GM12865 (cell line): ENCODE data around the gene GULP1.

ENCODE experiments used
- DNase-seq: peaks from one replicate; pipeline ENCODE4 v3.0.0; 2010; ENCODE audit warnings: low read depth
- H3K4me3 ChIP-seq: 2 replicates; pipeline ENCODE4 v1.5.1; 2011; ENCODE audit warnings: mild to moderate bottlenecking, low read depth, low read length, control low read depth
- TF ChIP-seq, protein P1 (sequence below): IDR thresholded peaks from 2 replicates; pipeline ENCODE4 v1.5.1; 2011; ENCODE audit warnings: low read length, control low read depth, low read depth, inconsistent platforms; ENCODE audit not compliant: insufficient read depth; ENCODE audit errors: missing control alignments

GULP1 gene

DNA sequence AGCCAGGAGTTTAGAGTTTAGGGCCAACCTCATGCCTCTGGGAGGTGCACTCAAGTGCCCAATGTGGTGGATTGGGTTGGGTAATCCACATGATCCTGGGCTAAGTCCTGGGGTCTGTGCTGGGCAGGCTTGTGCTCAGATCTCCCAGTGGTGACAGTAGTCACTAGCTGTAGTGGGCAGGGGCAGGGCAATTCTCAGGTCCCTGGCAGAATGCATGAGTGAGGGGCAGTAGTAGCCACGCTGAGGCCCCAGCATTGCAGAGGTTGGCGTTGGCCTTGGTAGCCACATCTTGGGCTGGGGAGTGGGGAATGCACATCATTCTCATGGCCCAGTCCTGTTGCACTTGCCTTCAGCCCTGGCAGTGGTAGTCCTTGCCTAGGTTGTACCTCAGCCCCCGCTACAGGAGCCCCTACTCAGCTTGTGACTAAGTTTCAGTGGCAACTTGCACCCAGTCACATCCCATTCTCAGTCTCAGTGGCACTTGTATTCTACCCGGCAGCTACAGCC lies 269.9 kb downstream of the GULP1 start:
- no peak for DNase-seq
- no peak overlapping the region for H3K4me3 ChIP-seq
- TF ChIP-seq, protein P1, sequence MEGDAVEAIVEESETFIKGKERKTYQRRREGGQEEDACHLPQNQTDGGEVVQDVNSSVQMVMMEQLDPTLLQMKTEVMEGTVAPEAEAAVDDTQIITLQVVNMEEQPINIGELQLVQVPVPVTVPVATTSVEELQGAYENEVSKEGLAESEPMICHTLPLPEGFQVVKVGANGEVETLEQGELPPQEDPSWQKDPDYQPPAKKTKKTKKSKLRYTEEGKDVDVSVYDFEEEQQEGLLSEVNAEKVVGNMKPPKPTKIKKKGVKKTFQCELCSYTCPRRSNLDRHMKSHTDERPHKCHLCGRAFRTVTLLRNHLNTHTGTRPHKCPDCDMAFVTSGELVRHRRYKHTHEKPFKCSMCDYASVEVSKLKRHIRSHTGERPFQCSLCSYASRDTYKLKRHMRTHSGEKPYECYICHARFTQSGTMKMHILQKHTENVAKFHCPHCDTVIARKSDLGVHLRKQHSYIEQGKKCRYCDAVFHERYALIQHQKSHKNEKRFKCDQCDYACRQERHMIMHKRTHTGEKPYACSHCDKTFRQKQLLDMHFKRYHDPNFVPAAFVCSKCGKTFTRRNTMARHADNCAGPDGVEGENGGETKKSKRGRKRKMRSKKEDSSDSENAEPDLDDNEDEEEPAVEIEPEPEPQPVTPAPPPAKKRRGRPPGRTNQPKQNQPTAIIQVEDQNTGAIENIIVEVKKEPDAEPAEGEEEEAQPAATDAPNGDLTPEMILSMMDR = no peak

DNA sequence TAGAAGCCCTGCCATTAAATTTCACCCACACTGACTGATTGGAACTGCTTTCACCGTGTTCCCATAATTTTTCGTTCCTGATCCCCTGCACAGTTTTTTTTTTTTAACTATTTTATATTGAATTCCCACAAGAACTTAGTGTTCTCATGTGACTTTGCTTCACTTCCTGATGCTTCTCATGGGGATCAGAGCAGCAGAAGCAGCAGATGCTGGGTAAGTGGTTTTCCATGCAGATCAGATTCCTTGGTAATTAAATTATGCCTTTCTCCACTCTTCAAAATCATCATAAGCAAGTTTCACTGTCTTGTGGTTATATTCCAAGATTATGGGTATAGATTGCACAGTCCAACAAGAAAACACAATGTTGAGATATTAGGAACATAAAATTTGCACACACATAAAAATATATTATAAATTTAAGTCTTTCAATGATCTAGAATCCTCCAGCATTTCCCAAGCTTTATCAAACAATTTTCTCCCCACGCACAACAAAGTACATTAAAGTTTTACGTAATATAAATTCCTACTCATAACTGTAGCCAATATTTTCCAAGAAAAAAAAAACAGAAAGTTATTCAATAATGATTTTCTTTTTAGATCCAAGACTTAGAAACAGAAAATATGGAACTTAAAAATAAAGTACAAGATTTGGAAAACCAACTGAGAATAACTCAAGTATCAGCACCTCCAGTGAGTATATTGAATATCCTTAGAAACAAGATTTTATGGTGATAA lies 277.9 kb downstream of the GULP1 start:
- DNase-seq = no peak
- TF ChIP-seq, protein P1 = no peak
- no peak overlapping the region for H3K4me3 ChIP-seq

DNA sequence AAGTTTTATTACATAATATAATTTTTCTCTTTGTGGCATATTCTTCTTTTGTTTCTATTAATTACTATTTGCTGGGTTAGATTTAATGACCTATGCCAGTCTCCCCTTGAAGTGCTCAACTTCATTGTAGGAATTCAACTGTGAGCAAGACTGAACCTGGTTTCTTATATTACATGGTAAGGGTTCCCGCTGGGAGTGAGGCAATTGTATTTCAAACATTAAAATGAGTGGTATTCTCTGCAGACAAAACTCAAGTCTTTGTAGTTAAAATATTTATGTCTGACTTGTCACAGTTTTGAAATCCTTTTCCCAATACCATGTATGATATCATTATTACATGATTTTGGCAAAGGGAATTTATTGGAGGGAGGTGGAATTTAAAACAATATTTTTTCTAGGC lies 278.7 kb downstream of the GULP1 start:
- no peak overlapping the region for H3K4me3 ChIP-seq
- TF ChIP-seq, protein P1 = no peak
- no peak for DNase-seq

DNA sequence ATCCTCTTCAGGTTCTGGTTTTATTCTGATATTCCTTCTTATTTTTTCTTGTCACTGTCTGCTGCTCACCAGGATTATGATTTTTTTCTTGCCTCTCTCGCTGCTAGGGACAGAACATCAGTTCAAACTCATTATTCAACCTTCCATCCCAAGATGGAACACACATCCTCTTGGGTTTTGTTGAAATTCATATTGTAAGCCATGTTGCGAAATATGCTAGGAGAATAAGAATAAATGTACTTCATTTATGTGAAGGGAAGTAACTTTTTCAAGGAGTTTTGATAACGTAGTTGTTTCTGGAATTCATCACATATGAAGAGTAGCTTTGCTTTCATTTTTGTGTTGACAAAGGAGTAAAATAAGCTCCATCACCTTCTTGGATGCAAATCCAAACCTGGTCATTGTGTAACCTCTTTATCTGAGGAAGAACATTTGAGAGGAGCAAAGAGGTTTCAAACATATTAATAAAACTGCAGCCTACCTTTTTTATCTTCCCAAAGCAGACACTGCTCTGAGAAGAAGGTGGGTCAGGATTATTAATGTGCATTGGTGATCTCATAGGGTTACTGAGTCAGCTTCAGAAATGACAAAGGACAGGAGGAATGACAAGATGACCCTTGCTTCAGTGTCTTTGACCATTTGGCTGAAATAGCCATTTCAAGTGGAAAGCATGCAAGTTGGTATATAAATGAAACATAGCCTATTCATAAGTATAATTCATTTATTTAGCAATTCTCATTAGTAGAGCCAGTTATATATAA lies 280.0 kb downstream of the GULP1 start:
- no peak for DNase-seq
- TF ChIP-seq, protein P1 = no peak
- no peak overlapping the region for H3K4me3 ChIP-seq

DNA sequence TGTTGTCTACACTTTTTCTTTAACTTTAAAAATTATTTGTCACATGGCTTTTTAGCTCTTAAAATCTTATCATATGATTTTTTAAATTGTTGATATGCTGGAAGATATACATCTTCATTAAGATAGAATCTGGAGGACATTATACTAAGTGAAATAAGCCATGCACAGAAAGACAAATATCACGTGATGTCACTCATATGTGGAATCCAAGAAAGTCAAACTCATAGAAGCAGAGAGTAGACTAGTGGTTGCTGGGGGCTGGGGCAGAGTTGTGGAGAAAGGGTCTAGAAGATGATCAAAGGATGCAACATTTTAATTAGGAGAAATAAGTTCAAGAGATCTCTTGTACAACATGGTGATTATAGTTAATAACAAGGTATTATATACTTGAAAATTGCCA lies 280.9 kb downstream of the GULP1 start:
- no peak for DNase-seq
- TF ChIP-seq, protein P1 = no peak
- H3K4me3 ChIP-seq = no peak overlapping the region

DNA sequence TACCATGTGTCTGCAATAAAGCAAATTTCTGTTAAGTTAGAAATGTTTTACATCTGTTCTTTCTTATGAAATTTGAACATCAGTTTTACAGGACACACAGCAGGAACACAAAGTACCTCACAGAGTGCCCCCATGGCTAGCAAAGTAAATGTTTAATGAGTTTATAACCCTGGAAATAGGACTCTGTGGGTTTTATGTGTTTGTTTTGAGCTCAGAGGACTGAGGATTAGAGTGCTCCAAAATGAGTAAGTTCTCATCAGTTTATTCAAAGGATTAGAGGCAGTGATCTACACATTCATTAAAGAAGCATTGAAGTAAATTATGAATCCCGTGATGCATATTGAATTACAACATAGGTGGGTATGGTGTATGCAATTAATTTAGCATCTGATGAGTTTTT lies 281.8 kb downstream of the GULP1 start:
- no peak overlapping the region for H3K4me3 ChIP-seq
- no peak for DNase-seq
- TF ChIP-seq, protein P1 = no peak
